ENCODE data around the gene LRMDA.
"Not testable (repeated sequence)": the region's sequence is repeated elsewhere in the genome, so short reads cannot be mapped to it uniquely, and the experiment has no call there.

The LRMDA gene

DNA sequence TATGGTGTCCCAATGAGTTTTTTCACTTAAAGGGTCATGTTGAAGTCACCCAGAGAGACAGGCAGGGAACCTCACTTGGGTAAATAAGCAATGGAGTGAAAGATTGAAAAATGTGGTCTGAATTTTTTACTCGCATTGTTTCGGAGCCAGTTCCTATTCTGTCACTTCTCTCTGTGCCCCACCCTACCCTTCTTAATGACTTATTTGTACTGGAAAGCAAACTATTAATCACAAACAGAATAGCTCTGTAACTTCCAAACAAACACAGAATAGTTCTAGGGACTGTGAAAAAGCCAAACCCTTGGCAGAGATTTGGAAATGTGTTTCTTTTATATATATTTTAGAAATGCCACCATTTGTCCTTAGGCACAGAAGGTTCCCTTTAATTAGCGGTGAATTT is 76.0 kb downstream of the LRMDA start:
- Histone ChIP-seq H3K27me3 (ENCODE audit: insufficient read depth, low read length) (no peaks in the 10 kb centered on the region), H2AFZ (ENCODE audit: low read length, unreplicated experiment) (no peak overlapping the region), H3K4me1 (ENCODE audit: control insufficient read depth, insufficient read depth, low read length, unreplicated experiment) (peaks cover 27% of the 10 kb centered on the region), H3K4me3 (ENCODE audit: low read depth, low read length) (no peak overlapping the region), H3K27ac (ENCODE audit: low read depth, low read length) (no peak overlapping the region), H3K79me2 (ENCODE audit: control insufficient read depth, insufficient read depth, low read length, unreplicated experiment) (no peaks in the 10 kb centered on the region), H3K36me3 (ENCODE audit: insufficient read depth, low read length) (no peaks in the 10 kb centered on the region)

DNA sequence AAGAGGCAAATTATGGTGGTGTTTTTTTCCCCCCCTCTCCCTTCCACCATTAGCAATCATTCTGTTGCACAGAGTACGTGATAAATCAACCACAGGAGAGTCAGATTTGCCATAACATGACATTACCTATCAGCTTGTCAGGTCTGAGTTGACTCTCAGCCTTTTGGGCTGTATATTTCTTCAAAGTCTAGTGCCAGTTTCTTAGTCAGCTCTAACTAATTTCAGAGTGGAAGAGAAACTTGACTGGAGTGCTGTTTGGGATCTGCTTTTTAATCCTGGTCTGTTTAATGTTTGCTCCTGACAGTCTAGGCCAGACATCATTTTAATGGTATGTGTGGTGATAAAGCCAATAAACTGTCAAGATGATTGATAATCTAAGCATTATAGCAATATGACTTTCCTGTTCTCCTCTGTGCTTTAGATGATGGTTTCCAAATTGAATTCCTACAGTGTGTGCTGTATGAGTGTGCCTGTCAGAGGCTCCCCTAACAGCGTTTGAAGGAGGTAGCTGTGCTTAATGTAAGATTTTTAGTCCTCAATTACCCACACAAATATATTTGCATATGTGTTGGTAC is 76.9 kb downstream of the LRMDA start:
- H3K27me3 ChIP-seq (ENCODE audit: insufficient read depth, low read length) = no peaks in the 10 kb centered on the region
- peak overlapping the region; percentile 65 for H3K27ac ChIP-seq (ENCODE audit: low read depth, low read length)
- H3K79me2 ChIP-seq (ENCODE audit: control insufficient read depth, insufficient read depth, low read length, unreplicated experiment) = no peaks in the 10 kb centered on the region
- H3K4me1 ChIP-seq (ENCODE audit: control insufficient read depth, insufficient read depth, low read length, unreplicated experiment) = peaks cover 32% of the 10 kb centered on the region
- H3K4me3 ChIP-seq (ENCODE audit: low read depth, low read length) = peak overlapping the region; percentile 22; the same call in 1 of the 2 replicates
- H2AFZ ChIP-seq (ENCODE audit: low read length, unreplicated experiment) = peak overlapping the region; percentile 29
- H3K36me3 ChIP-seq (ENCODE audit: insufficient read depth, low read length) = no peaks in the 10 kb centered on the region

- peak overlapping the region; percentile 29 for H2AFZ ChIP-seq (ENCODE audit: low read length, unreplicated experiment)
- H3K27me3 ChIP-seq (ENCODE audit: insufficient read depth, low read length) = no peaks in the 10 kb centered on the region
- H3K36me3 ChIP-seq (ENCODE audit: insufficient read depth, low read length) = no peaks in the 10 kb centered on the region
- H3K4me1 ChIP-seq (ENCODE audit: control insufficient read depth, insufficient read depth, low read length, unreplicated experiment) = peaks cover 32% of the 10 kb centered on the region
- H3K79me2 ChIP-seq (ENCODE audit: control insufficient read depth, insufficient read depth, low read length, unreplicated experiment) = no peaks in the 10 kb centered on the region
- peak overlapping the region; percentile 22; the same call in 1 of the 2 replicates for H3K4me3 ChIP-seq (ENCODE audit: low read depth, low read length)
- peak overlapping the region; percentile 65 for H3K27ac ChIP-seq (ENCODE audit: low read depth, low read length)
Observed at GRCh38 chr10:75508814-75509306, 77.4 kb downstream of the LRMDA start.

- H3K4me1 ChIP-seq (ENCODE audit: control insufficient read depth, insufficient read depth, low read length, unreplicated experiment) = peaks cover 32% of the 10 kb centered on the region
- no peaks in the 10 kb centered on the region for H3K79me2 ChIP-seq (ENCODE audit: control insufficient read depth, insufficient read depth, low read length, unreplicated experiment)
- H3K4me3 ChIP-seq (ENCODE audit: low read depth, low read length) = no peak overlapping the region
- no peaks in the 10 kb centered on the region for H3K27me3 ChIP-seq (ENCODE audit: insufficient read depth, low read length)
- no peaks in the 10 kb centered on the region for H3K36me3 ChIP-seq (ENCODE audit: insufficient read depth, low read length)
- no peak overlapping the region for H3K27ac ChIP-seq (ENCODE audit: low read depth, low read length)
- H2AFZ ChIP-seq (ENCODE audit: low read length, unreplicated experiment) = peak overlapping the region; percentile 27
Observed at GRCh38 chr10:75509706-75510105, 78.3 kb downstream of the LRMDA start.

DNA sequence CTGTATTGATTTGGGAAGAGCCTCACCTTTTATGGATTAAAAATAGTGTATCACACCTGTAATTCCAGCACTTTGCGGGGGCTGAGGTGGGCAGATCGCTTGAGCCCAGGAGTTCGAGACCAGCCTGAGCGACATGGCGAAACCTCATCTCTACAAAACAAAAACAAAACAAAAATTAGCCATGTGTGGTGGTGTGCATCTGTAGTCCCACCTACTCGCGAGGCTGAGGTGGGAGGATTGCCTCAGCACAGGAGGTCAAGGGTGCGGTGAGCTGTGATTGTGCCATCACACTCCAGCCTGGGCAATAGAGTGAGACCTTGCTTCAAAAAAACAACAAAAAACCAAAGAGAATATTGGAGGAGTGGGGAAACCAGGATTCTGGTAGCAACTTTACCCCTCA is 79.6 kb downstream of the LRMDA start:
- Histone ChIP-seq H3K27ac (ENCODE audit: low read depth, low read length) (no peak overlapping the region), H3K79me2 (ENCODE audit: control insufficient read depth, insufficient read depth, low read length, unreplicated experiment) (no peaks in the 10 kb centered on the region), H3K4me1 (ENCODE audit: control insufficient read depth, insufficient read depth, low read length, unreplicated experiment) (peaks cover 32% of the 10 kb centered on the region), H3K27me3 (ENCODE audit: insufficient read depth, low read length) (no peaks in the 10 kb centered on the region), H2AFZ (ENCODE audit: low read length, unreplicated experiment) (no peak overlapping the region), H3K36me3 (ENCODE audit: insufficient read depth, low read length) (no peaks in the 10 kb centered on the region), H3K4me3 (ENCODE audit: low read depth, low read length) (no peak overlapping the region)

GRCh38 chr10:75512203-75512933 is 80.9 kb downstream of the LRMDA start:
- Histone ChIP-seq H3K27ac (ENCODE audit: low read depth, low read length) (no peak overlapping the region), H3K79me2 (ENCODE audit: control insufficient read depth, insufficient read depth, low read length, unreplicated experiment) (no peaks in the 10 kb centered on the region), H3K4me1 (ENCODE audit: control insufficient read depth, insufficient read depth, low read length, unreplicated experiment) (peaks cover 29% of the 10 kb centered on the region), H3K27me3 (ENCODE audit: insufficient read depth, low read length) (no peaks in the 10 kb centered on the region), H3K36me3 (ENCODE audit: insufficient read depth, low read length) (no peaks in the 10 kb centered on the region), H3K4me3 (ENCODE audit: low read depth, low read length) (no peak overlapping the region), H2AFZ (ENCODE audit: low read length, unreplicated experiment) (no peak overlapping the region)

GRCh38 chr10:75513292-75513885 is 82.0 kb downstream of the LRMDA start:
- Histone ChIP-seq H2AFZ (ENCODE audit: low read length, unreplicated experiment) (no peak overlapping the region), H3K4me3 (ENCODE audit: low read depth, low read length) (no peak overlapping the region), H3K27me3 (ENCODE audit: insufficient read depth, low read length) (no peaks in the 10 kb centered on the region), H3K36me3 (ENCODE audit: insufficient read depth, low read length) (no peaks in the 10 kb centered on the region), H3K4me1 (ENCODE audit: control insufficient read depth, insufficient read depth, low read length, unreplicated experiment) (peaks cover 19% of the 10 kb centered on the region), H3K27ac (ENCODE audit: low read depth, low read length) (no peak overlapping the region), H3K79me2 (ENCODE audit: control insufficient read depth, insufficient read depth, low read length, unreplicated experiment) (no peaks in the 10 kb centered on the region)

DNA sequence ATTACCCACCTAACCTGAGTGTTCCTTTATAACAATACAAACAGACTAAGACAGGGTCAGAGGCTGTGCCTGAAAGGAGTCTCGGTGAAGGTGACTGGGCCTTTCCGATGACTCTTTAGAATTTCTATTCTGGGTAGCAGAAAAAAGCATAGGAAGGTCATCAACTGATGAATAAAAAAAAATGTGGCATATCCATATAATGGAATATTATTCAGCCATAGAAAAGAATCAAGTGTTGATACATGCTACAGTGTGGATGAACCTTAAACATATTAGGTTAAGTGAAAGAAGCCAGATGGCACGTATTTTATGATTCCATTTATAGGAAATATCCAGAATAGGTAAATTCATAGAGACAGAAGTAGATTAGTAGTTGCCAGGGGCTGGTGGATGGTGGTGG is 83.4 kb downstream of the LRMDA start:
- Histone ChIP-seq H3K27ac (ENCODE audit: low read depth, low read length) (no peak overlapping the region), H2AFZ (ENCODE audit: low read length, unreplicated experiment) (no peak overlapping the region), H3K4me3 (ENCODE audit: low read depth, low read length) (no peak overlapping the region), H3K79me2 (ENCODE audit: control insufficient read depth, insufficient read depth, low read length, unreplicated experiment) (no peaks in the 10 kb centered on the region), H3K4me1 (ENCODE audit: control insufficient read depth, insufficient read depth, low read length, unreplicated experiment) (peaks cover 4% of the 10 kb centered on the region), H3K27me3 (ENCODE audit: insufficient read depth, low read length) (no peaks in the 10 kb centered on the region), H3K36me3 (ENCODE audit: insufficient read depth, low read length) (no peaks in the 10 kb centered on the region)

- not testable (repeated sequence) for H3K27ac ChIP-seq (ENCODE audit: low read depth, low read length); H3K4me3 ChIP-seq (ENCODE audit: low read depth, low read length); H2AFZ ChIP-seq (ENCODE audit: low read length, unreplicated experiment); H3K4me1 ChIP-seq (ENCODE audit: control insufficient read depth, insufficient read depth, low read length, unreplicated experiment); H3K79me2 ChIP-seq (ENCODE audit: control insufficient read depth, insufficient read depth, low read length, unreplicated experiment); H3K27me3 ChIP-seq (ENCODE audit: insufficient read depth, low read length); H3K36me3 ChIP-seq (ENCODE audit: insufficient read depth, low read length)
Observed at GRCh38 chr10:75516154-75516553, 84.7 kb downstream of the LRMDA start.

DNA sequence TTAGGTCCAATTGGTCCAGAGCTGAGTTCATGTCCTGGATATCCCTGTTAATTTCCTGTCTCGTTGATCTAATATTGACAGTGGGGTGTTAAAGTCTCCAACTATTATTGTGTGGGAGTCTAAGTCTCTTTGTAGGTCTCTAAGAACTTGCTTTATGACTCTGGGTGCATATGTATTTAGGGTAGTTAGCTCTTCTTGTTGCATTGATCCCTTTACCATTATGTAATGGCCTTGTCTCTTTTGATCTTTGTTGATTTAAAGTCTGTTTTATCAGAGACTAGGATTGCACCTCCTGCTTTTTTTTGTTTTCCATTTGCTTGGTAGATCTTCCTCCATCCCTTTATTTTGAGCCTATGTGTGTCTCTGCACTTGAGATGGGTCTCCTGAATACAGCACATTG is 87.8 kb downstream of the LRMDA start:
- not testable (repeated sequence) for H3K79me2 ChIP-seq (ENCODE audit: control insufficient read depth, insufficient read depth, low read length, unreplicated experiment); H3K36me3 ChIP-seq (ENCODE audit: insufficient read depth, low read length); H3K4me1 ChIP-seq (ENCODE audit: control insufficient read depth, insufficient read depth, low read length, unreplicated experiment); H3K27me3 ChIP-seq (ENCODE audit: insufficient read depth, low read length); H2AFZ ChIP-seq (ENCODE audit: low read length, unreplicated experiment); H3K27ac ChIP-seq (ENCODE audit: low read depth, low read length); H3K4me3 ChIP-seq (ENCODE audit: low read depth, low read length)

All from ACC112 (cell line).